ENCODE results near the gene WNK2. TPM values are rescaled to one million over a fixed set of nuclear protein-coding genes. Genes with fewer than 3 reads are reported as not detected.

The WNK2 gene
- total RNA-seq, 1 experiment from 2014 or later, result 0.07 TPM

GRCh38 chr9:93245437-93245970, 61.6 kb downstream of the WNK2 start:
- DNase-seq (ENCODE audit: unreplicated experiment), result no peak
- ChIA-PET POLR2A (no interaction called here), CTCF (no interaction called here)
- Mint-ChIP-seq H3K4me3 (ENCODE audit: unreplicated experiment) (no peak overlapping the region), H3K27ac (ENCODE audit: low read depth, unreplicated experiment) (no peak overlapping the region), H3K27me3 (ENCODE audit: insufficient read depth, unreplicated experiment) (no peaks in the 10 kb centered on the region), H3K36me3 (ENCODE audit: insufficient read depth, unreplicated experiment) (no peaks in the 10 kb centered on the region), H3K9me3 (ENCODE audit: unreplicated experiment) (no peaks in the 10 kb centered on the region), H3K4me1 (ENCODE audit: insufficient read depth, unreplicated experiment) (no peaks in the 10 kb centered on the region)
- BruUV-seq (replicated peaks), result no TSS peak
- intact Hi-C loops (cut with micrococcal nuclease), result no loop called here
- no peak for TF ChIP-seq CTCF (IDR thresholded peaks at IDR 0.05; ENCODE audit: unreplicated experiment)

- no peak overlapping the region for H3K4me3 Mint-ChIP-seq (ENCODE audit: unreplicated experiment)
- TF ChIP-seq CTCF (IDR thresholded peaks at IDR 0.05; ENCODE audit: unreplicated experiment), result no peak
- ChIA-PET POLR2A (no interaction called here), CTCF (no interaction called here)
- intact Hi-C loops (cut with micrococcal nuclease), result no loop called here
- no peaks in the 10 kb centered on the region for H3K4me1 Mint-ChIP-seq (ENCODE audit: insufficient read depth, unreplicated experiment)
- H3K9me3 Mint-ChIP-seq (ENCODE audit: unreplicated experiment), result no peaks in the 10 kb centered on the region
- no peak for DNase-seq (ENCODE audit: unreplicated experiment)
- BruUV-seq (replicated peaks), result no TSS peak
- H3K36me3 Mint-ChIP-seq (ENCODE audit: insufficient read depth, unreplicated experiment), result no peaks in the 10 kb centered on the region
- no peak overlapping the region for H3K27ac Mint-ChIP-seq (ENCODE audit: low read depth, unreplicated experiment)
- H3K27me3 Mint-ChIP-seq (ENCODE audit: insufficient read depth, unreplicated experiment), result no peaks in the 10 kb centered on the region
These were observed 62.2 kb downstream of the WNK2 start for GRCh38 chr9:93246111-93246510.

- no peaks in the 10 kb centered on the region for H3K27me3 Mint-ChIP-seq (ENCODE audit: insufficient read depth, unreplicated experiment)
- CTCF ChIA-PET, result no interaction called here
- TF ChIP-seq CTCF (IDR thresholded peaks at IDR 0.05; ENCODE audit: unreplicated experiment), result no peak
- H3K4me1 Mint-ChIP-seq (ENCODE audit: insufficient read depth, unreplicated experiment), result no peaks in the 10 kb centered on the region
- no peaks in the 10 kb centered on the region for H3K36me3 Mint-ChIP-seq (ENCODE audit: insufficient read depth, unreplicated experiment)
- no peak overlapping the region for H3K27ac Mint-ChIP-seq (ENCODE audit: low read depth, unreplicated experiment)
- intact Hi-C loops (cut with micrococcal nuclease), result no loop called here
- no peaks in the 10 kb centered on the region for H3K9me3 Mint-ChIP-seq (ENCODE audit: unreplicated experiment)
- POLR2A ChIA-PET, result no interaction called here
- no TSS peak for BruUV-seq (replicated peaks)
- DNase-seq (ENCODE audit: unreplicated experiment), result no peak
- no peak overlapping the region for H3K4me3 Mint-ChIP-seq (ENCODE audit: unreplicated experiment)
These were observed 62.6 kb downstream of the WNK2 start for GRCh38 chr9:93246526-93246925.

GRCh38 chr9:93247099-93247865, 63.3 kb downstream of the WNK2 start:
- Mint-ChIP-seq H3K4me3 (ENCODE audit: unreplicated experiment) (no peak overlapping the region), H3K4me1 (ENCODE audit: insufficient read depth, unreplicated experiment) (no peaks in the 10 kb centered on the region), H3K36me3 (ENCODE audit: insufficient read depth, unreplicated experiment) (no peaks in the 10 kb centered on the region), H3K27ac (ENCODE audit: low read depth, unreplicated experiment) (no peak overlapping the region), H3K27me3 (ENCODE audit: insufficient read depth, unreplicated experiment) (no peaks in the 10 kb centered on the region), H3K9me3 (ENCODE audit: unreplicated experiment) (no peaks in the 10 kb centered on the region)
- BruUV-seq (replicated peaks), result no TSS peak
- intact Hi-C loops (cut with micrococcal nuclease), result no loop called here
- TF ChIP-seq CTCF (IDR thresholded peaks at IDR 0.05; ENCODE audit: unreplicated experiment), result no peak
- no peak for DNase-seq (ENCODE audit: unreplicated experiment)
- ChIA-PET CTCF (no interaction called here), POLR2A (no interaction called here)

All from MCF 10A (cell line).